HG03108 (cell line): ENCODE data around the gene GPR55.

Experiments
- ATAC-seq: cut with Tn5 transposase; IDR thresholded peaks from one replicate; pipeline ENCODE4 v1.9.1; 2021; ENCODE audit warnings: moderate library complexity; ENCODE audit not compliant: unreplicated experiment

Gene GPR55

DNA sequence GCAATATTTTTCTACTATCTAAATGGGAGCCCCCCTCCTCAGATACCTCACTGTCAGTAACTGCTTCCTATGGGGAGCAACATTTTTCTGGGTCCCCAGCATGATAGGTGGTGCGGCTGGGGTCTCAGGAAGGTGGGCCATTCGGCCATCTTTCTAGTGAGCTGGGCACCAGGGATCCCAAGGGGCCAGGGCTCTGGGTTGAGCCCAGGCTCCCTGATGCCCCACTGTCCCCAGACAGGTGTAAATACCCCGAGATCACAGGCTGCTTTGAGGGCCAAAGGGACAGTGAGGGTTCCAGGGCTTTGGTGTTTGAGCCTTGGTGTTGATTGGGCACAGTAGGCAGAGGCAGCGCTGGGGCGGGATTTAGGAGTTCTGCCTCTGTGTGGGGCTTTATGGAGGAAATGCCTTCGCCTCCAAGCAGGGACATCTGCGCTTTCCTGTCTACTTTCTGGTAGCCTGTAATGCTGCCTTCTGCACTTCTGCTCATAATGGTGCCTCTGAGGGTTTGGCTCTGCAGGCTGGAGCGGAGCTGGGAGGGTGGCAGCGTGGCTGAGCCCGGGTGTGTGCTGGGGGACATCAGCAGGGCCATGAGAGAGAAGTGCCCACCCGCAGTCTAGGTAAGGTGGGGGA is 55.0 kb downstream of the GPR55 start:
- no peak for ATAC-seq

- ATAC-seq, result no peak
These were observed 55.8 kb downstream of the GPR55 start for GRCh38 chr2:230868947-230869913.

- no peak for ATAC-seq
These were observed 56.7 kb downstream of the GPR55 start for GRCh38 chr2:230868161-230868946.

DNA sequence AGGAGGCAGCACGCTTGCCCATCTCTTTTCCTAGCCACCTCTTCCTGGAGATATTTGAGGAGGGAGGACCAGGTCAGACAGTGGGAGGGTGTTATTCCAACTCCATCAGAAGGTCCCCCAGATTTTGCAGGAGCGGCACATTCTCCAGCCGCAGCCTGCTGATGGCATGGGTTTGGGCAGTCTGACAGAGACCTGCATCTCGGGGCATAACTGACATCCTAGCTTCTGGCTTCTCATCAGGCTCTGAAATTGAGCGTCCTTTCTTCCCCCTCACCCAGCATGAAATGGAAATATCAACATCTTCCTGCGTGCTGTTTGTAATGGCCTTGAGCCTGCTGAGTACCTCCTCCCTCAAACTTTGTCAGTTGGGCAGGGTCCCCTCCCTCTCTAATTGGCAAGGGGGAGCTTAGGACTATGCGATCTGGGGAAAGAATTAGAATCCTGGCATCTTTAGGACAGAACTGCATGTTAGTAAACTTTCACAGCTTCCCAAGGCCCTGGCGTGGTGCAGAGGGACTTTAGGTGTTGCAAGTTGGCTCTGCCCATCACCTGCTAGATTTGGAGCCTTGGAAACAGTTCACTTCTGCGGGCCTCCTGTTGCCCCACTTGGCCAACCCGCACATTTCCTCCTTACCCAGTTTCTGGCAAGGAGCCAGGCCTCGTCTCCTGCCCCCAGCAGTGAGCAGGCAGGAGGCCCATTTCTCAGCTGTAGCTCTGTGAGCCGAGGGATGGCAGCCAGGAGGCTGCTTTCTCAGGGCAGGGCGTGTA is 58.1 kb downstream of the GPR55 start:
- no peak for ATAC-seq

DNA sequence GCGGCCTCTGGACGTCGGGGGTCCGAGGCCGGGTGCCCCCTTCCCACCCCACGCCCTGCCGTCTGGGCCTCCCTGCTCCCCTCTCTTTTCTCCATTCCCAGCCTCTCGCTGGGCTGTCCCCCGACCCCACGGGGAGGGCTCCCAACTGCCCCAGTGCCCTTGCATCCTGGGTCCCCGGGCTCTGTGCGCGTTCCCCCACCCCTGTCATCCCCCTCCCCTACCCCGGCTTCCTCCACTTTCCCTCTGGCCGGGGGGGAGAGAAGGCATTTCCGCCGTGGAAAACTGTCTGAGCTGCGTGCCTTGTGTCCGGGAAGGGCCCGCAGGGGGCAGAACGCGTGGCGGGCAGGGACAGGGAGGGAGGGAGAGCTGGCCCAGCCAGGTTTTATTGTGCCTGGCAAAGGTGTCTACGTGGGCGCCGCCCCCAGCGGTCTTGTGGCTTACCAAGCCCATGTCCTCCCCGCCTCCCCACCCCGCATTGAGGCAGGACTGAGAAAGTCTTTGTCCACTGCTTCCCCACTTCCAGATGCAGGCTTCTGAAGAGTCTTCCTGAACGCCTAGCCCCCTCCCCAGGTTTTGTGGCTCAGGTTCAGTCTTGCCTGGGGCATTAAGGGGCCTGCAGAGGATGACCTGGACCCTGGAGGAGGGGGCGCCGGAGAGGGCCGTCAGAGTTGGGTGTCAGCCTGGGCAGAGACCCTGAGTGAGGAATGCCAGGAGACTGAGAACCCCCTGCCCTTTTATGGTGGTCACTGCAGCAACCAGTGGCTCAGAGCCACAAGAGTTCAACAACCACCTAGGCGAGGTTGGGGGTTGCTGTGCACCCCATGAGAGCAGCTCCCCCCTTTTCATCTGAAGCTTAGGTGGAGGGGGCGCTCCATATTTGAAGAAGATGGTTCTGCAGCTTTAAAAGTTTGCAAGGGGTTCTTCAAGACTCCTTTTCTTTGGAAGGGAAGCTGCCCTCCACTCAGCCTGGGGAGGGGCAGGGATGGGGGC is 59.0 kb downstream of the GPR55 start:
- ATAC-seq, result no peak

- ATAC-seq, result no peak
These were observed 59.7 kb downstream of the GPR55 start for GRCh38 chr2:230865307-230865765.

GRCh38 chr2:230864605-230865306 is 60.3 kb downstream of the GPR55 start, which contains the start of gene ITM2C:
TSS of gene ITM2C (plus strand) at chr2:230864942. CDS start at chr2:230865026, 84 bp downstream.
- peak; percentile 59 for ATAC-seq

DNA sequence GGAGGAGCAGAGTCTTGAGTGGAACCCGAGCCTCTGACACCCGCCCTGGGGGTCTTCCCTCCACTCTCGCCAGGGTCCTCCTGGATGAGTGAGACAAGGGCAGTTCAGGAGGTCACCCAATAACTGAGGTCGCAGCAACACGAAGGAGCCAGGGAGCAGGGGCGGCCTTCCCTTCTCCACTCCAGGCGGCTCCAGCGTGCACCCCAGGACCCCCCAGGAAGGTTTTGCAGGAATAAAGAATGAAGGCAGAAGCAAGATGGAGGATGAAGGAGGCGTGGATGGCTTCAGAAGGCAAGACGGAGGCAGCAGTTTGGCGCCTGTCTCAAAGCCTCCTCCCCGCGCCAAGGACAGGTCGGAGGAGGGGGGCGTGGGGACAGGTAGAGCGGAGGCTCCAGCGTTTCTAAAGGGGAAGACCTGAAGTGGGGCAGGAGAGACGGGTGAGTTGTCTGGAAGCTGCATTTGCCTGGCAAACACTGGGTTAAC is 60.9 kb downstream of the GPR55 start:
- no peak for ATAC-seq

DNA sequence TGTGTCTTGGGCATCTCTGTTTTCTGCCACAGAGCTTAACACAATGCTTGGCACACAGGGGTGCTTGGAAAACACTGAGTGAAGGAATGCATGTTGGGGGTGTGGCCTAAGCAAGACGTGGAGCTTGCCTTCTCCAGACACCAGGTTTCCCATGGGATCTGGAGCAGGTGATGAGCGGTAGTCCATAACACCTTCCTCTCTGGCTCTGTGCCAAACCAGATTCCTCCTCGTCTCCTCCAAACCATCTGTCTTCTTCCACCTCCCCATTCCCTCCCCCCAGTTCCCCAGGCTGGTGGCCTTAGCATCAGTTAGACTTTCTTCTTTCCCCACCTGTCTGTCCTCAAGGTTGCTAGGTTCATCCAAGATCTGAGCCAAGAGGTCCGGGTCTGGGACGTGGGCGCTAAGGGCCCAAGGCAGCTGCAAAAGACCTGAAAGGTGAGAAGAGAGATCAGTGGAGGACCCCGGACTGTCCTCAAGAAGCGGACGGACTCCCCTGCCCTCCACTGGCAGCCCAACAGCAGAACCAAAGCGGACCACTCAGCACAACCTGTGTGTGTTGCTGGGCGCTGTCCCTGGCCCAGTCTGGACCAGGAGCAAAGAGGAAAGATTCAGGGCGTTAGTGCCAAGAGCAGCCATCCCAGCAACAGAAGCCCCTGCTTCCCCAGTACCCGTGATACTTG is 61.5 kb downstream of the GPR55 start:
- no peak for ATAC-seq

DNA sequence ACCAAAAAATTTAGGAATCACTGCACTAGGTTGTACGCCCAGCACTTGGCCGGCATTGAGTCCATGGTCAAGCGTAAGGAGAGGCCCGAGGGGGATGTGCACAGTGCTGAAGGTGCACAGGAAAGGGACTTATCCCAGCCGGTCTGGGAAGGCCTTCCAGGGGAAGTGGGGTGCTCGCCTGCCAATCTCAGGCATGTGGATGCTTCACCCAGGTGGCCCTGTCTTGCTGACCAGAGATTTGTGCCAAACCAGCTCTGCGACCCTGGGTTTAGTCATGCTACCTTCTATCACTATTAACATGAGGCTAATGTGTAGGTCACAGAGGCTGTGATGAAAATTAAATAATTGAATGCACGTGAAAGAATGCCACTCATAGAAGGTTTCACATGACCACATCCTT is 62.0 kb downstream of the GPR55 start:
- no peak for ATAC-seq

DNA sequence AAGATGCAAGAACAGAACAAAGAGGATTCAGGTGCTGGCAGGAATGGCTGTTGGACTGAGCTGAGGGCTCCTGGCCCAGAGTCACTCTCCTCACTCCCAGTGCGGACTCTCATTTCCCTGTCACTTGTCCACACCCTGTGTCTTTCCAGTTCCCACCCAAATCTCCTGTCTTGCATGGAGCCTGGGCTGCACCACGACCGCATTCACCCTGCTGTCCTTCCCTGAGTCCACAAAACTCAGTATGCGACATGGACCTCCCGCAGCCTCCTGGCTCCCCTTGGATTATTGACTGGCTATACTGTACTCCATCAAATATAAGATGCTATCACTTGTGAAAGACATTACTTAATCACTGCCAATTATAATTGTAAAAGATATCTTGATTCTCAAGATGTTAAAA is 62.8 kb downstream of the GPR55 start:
- no peak for ATAC-seq

- ATAC-seq, result no peak
These were observed 63.3 kb downstream of the GPR55 start for GRCh38 chr2:230861552-230862255.
